NCI-H524 (cell line): ENCODE results near the gene SELENBP1.
A peak's percentile ranks its signal among the peaks of the same experiment; 100 is the strongest.

ENCODE experiments used
- DNase-seq, 2 experiments: peaks; one replicate each; lab custom pipeline; 2025; lab: John Stamatoyannopoulos, UW

SELENBP1 gene

DNA sequence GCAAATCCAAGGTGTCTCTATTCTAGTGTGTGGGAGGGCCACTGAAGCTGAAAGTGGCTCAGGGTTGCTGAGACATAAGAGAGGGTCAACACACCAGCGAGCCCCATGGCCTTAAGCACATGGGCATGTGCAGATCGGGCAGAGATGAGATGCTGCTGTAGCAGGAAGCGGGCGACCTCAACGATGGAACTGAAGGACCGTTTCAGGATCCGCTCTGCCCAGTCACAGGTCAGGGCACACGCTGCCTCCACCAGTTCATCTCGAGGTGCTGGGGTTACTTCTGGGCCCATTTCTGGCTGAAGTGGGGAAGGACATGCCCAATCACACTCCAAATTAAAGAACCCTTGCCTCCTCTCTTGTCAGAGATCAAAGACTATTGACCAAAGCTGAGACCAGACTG is 28.9 kb downstream of the SELENBP1 start:
- DNase-seq: no peak

- no peak for DNase-seq
These were observed 29.9 kb downstream of the SELENBP1 start for GRCh38 chr1:151342569-151342968.

- no peak for DNase-seq
These were observed 30.5 kb downstream of the SELENBP1 start for GRCh38 chr1:151342021-151342420.

DNA sequence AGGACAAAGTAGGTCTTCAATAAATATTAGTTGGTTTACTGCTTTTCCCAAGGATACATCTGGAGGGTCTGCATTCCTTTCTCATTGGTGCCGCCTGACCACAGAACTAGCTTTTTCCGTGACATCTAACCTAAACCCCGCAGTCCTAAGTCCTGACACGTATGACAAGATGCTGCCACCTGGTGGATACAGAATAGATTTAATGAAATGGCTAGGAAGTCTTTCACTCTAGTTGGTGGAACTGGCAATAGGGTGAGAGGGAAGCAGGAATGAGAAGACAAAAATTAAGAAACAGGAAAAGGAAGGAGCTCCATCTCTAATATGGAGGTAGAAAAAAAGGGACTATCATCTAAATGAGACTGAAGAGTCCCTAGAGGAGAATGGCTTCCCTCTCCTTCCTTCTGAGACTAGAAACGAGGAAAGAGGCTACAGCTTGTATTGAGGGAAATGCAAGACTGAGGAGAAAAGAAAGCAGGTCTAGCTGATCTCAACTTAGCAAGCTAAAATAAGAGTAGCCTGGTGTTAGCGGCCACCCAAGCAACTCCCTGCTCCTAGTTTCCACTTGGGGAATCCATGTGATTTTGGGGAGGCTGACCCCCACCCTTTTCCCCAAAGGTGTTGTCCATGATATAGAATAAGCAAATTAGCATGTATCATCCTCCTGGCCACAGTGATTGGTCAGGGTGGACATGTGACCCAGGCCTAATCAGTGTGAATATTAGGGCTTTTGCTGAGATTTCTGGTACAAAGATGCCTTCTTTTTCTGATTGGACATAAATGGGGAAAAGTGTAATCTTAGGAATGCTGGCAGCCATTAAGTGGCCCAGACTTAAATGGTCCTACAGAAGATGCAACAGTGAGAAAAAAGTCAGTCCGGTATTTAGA is 31.4 kb downstream of the SELENBP1 start:
- DNase-seq: peak; percentile 29 to 79

DNA sequence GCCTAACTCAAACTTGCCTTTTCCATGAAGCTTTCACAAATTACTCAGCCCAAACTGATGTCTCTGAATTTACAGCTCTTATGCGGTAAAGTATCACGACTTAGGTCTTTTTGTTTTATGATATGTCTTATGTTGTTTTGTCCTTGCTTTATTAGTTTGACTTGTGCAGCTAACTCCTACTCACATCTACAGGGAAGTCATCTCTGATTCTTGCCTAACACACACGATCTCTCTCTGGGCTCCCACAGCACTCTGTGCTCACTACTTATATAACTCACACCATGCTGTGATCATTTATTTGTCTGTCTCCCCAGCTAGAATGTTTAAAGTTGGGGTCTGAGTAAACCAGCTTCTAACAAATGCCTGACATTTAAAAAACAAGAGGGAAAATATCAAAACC is 35.9 kb downstream of the SELENBP1 start:
- DNase-seq: no peak

GRCh38 chr1:151334822-151335221 is 37.7 kb downstream of the SELENBP1 start:
- DNase-seq: no peak

DNA sequence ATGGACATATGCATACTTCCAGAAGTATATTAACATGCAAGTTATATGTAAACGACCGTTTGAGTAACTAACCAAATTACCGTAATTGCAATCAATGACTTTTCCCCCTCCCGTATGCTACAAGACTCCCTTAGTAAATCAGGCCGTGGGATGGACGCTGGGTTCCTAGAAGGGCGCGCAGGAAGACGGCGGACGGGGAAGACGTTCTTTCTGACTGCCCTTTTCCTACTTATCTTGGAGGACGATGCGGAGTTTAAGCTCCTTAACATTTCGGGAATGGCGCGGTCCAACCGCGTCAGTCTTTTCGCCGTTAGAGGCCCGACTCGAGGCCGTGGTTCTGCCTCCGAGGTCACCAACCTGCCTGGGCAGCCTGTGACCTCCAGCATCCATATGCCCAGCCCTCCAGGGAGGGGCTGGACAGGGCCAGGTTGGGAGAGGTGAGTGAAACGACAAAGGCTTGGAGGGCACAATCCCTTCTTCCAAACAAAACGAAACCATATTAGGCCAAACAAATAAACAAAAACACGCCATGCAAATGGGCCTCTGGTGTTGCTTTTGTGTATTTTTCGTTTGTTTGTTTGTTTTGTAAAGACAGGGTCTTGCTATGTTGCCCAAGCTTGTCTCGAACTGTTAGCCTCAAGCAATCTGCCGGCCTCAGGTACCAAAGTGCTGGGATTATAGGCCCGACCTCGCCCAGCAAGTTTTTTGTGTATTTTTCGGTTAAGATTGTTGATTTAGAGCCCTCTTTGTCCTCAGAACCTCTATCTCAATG is 44.4 kb downstream of the SELENBP1 start:
- DNase-seq: no peak

- DNase-seq: peak; percentile 95 to 97
These were observed 45.1 kb downstream of the SELENBP1 start, which contains the start of gene PI4KB for GRCh38 chr1:151327223-151327902. Gene PI4KB, minus strand, starts transcription at chr1:151327416. Its CDS starts 10,935 bp downstream, at chr1:151316481.

DNA sequence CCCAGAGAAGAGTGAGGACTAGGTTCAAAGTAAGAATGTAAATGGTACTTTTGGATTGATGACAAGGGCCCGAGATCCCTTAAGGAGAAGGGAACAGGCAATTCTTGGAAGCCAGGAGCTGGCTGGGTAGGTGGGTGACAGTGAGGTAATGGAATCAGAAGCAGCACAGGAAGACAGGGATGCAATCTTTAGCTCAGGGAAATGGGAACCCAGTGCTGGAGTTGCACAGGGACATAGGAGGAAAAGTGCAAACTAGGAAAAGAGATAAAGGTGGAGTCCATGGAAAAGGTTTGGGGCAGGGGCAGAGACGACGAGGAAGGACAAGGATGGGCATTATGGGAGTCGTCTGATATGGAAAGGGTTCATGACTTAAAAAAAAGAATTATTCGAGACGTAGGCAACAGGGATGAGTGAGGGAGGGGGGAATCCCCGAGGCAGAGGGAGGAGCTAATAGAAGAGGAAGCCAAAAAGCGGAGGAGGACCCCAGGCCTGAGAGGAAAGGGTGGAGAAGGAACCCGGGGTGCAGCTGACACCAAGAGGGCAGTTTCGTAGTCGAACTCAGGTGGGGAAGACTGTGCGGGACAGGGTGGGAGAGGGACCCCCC is 45.8 kb downstream of the SELENBP1 start:
- peak in 1 of 2 experiments; percentile 42 for DNase-seq

DNA sequence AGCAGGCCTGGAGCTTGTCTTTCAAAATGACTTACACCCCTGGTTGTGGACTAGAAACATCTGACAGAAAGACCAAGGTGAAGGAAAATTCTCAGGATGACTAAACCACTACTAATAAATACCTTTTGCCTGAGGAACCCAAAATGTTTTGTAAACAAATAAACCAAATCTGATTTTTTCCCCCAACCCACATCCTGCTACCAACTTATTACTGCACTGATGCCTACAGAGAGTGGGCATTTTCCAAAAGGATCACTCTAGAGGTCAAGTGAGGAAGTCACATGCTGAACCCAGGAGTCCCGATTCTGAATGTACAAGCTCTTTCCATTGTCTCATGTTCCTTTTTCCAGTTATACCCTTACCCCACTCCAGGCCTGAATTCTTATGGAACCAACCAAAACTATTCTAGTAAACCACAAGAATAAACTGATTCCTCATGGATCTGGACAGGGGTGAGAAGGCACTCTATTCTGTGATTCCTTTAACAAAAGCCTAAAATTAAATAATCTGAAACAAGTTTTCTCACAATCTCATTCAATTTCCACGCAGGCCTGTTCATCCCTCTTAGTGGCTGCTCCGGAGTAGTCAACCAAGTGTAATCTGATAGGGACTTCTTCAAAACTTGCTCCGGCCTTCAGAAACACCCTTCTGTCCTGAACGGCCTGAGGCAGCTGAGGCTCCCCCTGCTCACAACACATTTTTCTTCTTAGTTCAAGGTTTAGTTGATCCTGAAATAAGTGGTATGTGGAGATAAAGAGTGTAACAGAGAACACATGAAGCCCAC is 46.7 kb downstream of the SELENBP1 start:
- DNase-seq: no peak

- no peak for DNase-seq
These were observed 47.3 kb downstream of the SELENBP1 start for GRCh38 chr1:151325231-151325630.

DNA sequence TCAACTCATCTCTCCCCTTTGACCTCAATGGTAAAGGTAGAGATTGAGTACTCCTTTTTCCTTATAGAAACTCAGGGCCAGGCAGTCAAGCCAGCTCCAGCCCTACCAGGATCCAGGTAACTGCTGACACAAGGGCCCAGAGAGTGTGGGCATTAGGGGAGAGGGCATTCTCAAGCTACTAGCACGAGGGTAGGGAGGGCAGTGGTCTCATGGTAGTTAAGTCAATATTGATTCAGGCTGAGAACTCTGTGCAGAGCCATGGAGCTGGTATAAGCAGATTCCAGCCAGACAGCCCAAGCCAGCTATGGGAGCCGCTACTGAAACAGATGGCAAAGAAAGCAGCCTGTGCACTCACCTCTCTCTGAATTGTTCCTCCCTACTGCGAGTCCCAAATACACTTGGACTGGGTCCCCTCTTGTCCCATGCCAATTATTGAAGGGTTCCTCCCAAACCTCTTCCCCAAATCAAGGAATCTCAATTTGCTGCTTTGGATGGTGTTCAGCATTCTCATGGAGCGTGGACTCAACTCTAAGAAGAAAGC is 48.0 kb downstream of the SELENBP1 start:
- no peak for DNase-seq

DNA sequence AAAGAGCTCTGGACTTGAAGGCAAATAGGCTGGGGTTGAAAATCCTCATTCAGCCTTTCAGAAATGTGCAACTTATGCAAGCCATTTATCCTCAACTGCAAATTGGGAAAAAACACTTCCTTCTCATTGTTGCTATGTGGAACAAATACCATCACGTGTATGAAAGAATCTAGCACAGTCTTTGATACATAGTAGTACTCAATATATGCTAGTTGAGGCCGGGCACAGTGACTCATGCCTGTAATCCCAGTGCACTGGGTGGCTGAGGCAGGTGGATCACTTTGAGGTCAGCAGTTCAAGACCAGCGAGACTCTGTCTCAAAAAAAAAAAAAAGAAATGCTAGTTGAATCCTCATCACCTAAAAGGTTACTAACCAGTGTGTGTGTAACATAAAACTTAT is 53.5 kb downstream of the SELENBP1 start:
- DNase-seq: no peak

DNA sequence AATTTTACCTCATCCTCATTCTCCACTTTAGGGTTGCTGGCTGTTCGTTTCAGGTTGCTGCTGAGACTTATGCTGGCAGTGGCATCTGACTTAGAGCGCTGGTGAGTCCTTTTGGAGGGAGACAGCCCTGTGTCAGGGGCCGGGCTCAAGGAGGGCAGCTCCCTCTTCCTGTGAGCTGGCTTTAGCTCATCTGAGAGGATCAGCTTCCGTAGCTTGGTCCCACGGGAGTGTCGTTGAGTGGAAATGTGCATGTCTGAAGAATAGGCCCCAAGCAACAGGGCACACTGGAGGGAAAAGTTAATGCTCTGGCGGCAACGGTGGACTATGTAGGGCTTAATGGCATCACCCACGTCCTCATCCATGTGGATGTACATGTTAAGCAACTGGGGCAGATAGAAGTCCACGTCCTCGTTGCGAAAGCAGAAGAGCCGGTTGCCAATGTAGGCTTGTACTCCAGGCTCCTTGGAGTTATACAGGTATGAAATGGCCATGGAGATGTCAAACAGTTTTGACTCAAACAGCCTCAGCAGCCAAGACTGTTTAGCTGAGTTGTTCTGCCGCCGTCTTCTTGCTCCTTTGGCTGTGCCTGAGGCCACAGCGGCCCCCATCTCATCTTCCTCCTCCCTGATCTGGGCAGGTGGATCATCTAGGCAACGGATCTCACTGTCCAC is 56.8 kb downstream of the SELENBP1 start:
- DNase-seq: no peak
